ENCODE results near the gene WDR59. TPM values are rescaled to one million over a fixed set of nuclear protein-coding genes. Genes with fewer than 3 reads are reported as not detected.

Gene WDR59
- total RNA-seq, 2 donors from 2014 or later, result 105 to 110 TPM

DNA sequence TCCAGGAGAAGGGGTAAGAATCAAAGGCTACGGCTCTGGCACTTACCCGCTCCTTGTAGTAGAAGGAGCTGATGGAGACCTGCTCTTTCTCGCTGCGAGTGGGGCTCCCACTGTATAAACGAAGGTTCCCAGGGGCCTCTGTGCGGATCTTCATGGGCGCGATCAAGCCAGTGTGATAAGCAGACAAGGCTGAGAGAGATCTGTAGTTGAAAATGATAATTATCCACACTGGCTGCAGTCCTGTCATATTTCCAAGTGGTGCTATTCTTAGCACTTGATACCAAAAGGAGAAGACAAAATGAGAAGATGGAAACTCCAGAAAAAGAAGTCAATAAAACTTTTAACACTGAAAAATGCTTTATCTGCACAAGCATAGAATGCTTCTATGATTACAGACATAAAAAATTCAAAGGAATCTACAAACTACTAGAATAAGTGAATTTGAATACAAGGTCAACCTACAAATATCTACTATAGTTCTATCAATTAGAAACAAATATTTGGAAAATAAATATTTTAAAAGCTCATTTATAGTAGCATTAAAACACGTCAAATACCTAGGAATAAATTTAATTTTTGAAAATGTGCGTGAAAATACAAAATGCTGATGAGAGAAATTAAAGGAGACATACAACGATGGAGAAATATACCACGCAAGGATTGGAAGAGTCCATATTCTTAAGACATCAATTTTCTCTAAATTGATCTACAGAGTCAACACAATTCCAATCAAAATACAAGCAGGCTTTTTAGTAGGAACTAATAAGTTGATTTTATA, 80.8 kb downstream of the WDR59 start:
- WGBS, 2 experiments (ENCODE audit: insufficient coverage in 1 of 2, insufficient read length in 1 of 2), result 97 to 98% methylated on average over 8 to 12 of the region's 12 CpGs

GRCh38 chr16:74903120-74903519, 81.8 kb downstream of the WDR59 start:
- no peaks in the 10 kb centered on the region for H3K4me1 Mint-ChIP-seq
- peaks cover 16% of the 10 kb centered on the region for H3K9me3 Mint-ChIP-seq
- H3K36me3 Mint-ChIP-seq (ENCODE audit: low read depth), result peaks cover 57% of the 10 kb centered on the region
- peaks cover 20% of the 10 kb centered on the region for H3K9me3 ChIP-seq (ENCODE audit: control insufficient read depth, low read length)
- TF ChIP-seq, protein P1, sequence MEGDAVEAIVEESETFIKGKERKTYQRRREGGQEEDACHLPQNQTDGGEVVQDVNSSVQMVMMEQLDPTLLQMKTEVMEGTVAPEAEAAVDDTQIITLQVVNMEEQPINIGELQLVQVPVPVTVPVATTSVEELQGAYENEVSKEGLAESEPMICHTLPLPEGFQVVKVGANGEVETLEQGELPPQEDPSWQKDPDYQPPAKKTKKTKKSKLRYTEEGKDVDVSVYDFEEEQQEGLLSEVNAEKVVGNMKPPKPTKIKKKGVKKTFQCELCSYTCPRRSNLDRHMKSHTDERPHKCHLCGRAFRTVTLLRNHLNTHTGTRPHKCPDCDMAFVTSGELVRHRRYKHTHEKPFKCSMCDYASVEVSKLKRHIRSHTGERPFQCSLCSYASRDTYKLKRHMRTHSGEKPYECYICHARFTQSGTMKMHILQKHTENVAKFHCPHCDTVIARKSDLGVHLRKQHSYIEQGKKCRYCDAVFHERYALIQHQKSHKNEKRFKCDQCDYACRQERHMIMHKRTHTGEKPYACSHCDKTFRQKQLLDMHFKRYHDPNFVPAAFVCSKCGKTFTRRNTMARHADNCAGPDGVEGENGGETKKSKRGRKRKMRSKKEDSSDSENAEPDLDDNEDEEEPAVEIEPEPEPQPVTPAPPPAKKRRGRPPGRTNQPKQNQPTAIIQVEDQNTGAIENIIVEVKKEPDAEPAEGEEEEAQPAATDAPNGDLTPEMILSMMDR (conservative IDR thresholded peaks at IDR 0.05), result no peak
- no peak overlapping the region for H3K27ac ChIP-seq (ENCODE audit: low read depth, low read length)
- peaks cover 74% of the 10 kb centered on the region for H3K36me3 ChIP-seq (ENCODE audit: control insufficient read depth, insufficient read depth, low read length)
- DNase-seq, result no peak
- H3K27me3 ChIP-seq (ENCODE audit: control insufficient read depth, insufficient read depth, low read length, poor library complexity, severe bottlenecking), result no peaks in the 10 kb centered on the region
- no peak overlapping the region for H3K4me3 Mint-ChIP-seq
- WGBS, 2 experiments (ENCODE audit: insufficient coverage in 1 of 2, insufficient read length in 1 of 2), result 97% methylated on average over 1 of the region's 1 CpG; no CpG with 5 or more reads in 1 of the 2 experiments
- H3K4me1 ChIP-seq (ENCODE audit: control insufficient read depth, insufficient read depth, low read length), result no peaks in the 10 kb centered on the region
- H3K27ac Mint-ChIP-seq, result no peak overlapping the region
- H3K27me3 Mint-ChIP-seq (ENCODE audit: insufficient read depth), result no peaks in the 10 kb centered on the region
- H3K4me3 ChIP-seq (ENCODE audit: low read length), result no peak overlapping the region
- H3K9ac ChIP-seq (ENCODE audit: extremely low read depth, low read length, poor library complexity, severe bottlenecking), result no peak overlapping the region

More for the DNA sequence above, 80.8 kb downstream of the WDR59 start:
- no peak for DNase-seq
- Histone ChIP-seq H3K27ac (ENCODE audit: low read depth, low read length) (no peak overlapping the region), H3K9me3 (ENCODE audit: control insufficient read depth, low read length) (peaks cover 22% of the 10 kb centered on the region), H3K36me3 (ENCODE audit: control insufficient read depth, insufficient read depth, low read length) (peaks cover 72% of the 10 kb centered on the region), H3K4me1 (ENCODE audit: control insufficient read depth, insufficient read depth, low read length) (no peaks in the 10 kb centered on the region), H3K4me3 (ENCODE audit: low read length) (no peak overlapping the region), H3K9ac (ENCODE audit: extremely low read depth, low read length, poor library complexity, severe bottlenecking) (no peak overlapping the region), H3K27me3 (ENCODE audit: control insufficient read depth, insufficient read depth, low read length, poor library complexity, severe bottlenecking) (no peaks in the 10 kb centered on the region)
- Mint-ChIP-seq H3K36me3 (ENCODE audit: low read depth) (peaks cover 56% of the 10 kb centered on the region), H3K27me3 (ENCODE audit: insufficient read depth) (no peaks in the 10 kb centered on the region), H3K4me3 (no peak overlapping the region), H3K4me1 (no peaks in the 10 kb centered on the region), H3K9me3 (peaks cover 16% of the 10 kb centered on the region), H3K27ac (no peak overlapping the region)
- TF ChIP-seq, protein P1 (conservative IDR thresholded peaks at IDR 0.05), result no peak

- Histone ChIP-seq H3K27me3 (ENCODE audit: control insufficient read depth, insufficient read depth, low read length, poor library complexity, severe bottlenecking) (no peaks in the 10 kb centered on the region), H3K27ac (ENCODE audit: low read depth, low read length) (no peak overlapping the region), H3K9ac (ENCODE audit: extremely low read depth, low read length, poor library complexity, severe bottlenecking) (no peak overlapping the region), H3K4me3 (ENCODE audit: low read length) (no peak overlapping the region), H3K36me3 (ENCODE audit: control insufficient read depth, insufficient read depth, low read length) (peaks cover 69% of the 10 kb centered on the region), H3K4me1 (ENCODE audit: control insufficient read depth, insufficient read depth, low read length) (no peaks in the 10 kb centered on the region), H3K9me3 (ENCODE audit: control insufficient read depth, low read length) (peaks cover 10% of the 10 kb centered on the region)
- H3K27me3 Mint-ChIP-seq (ENCODE audit: insufficient read depth), result no peaks in the 10 kb centered on the region
- 96% methylated on average over 4 to 5 of the region's 5 CpGs for WGBS, 2 experiments (ENCODE audit: insufficient coverage in 1 of 2, insufficient read length in 1 of 2)
- no peak overlapping the region for H3K27ac Mint-ChIP-seq
- no peak for DNase-seq
- TF ChIP-seq, protein P1 (conservative IDR thresholded peaks at IDR 0.05), result no peak
- peaks cover 9% of the 10 kb centered on the region for H3K9me3 Mint-ChIP-seq
- no peak overlapping the region for H3K4me3 Mint-ChIP-seq
- H3K4me1 Mint-ChIP-seq, result no peaks in the 10 kb centered on the region
- H3K36me3 Mint-ChIP-seq (ENCODE audit: low read depth), result peaks cover 57% of the 10 kb centered on the region
Measured at GRCh38 chr16:74902161-74902560, 82.8 kb downstream of the WDR59 start.
